Measurements from ENCODE around the gene DNAJB4. TPM values are rescaled to one million over a fixed set of nuclear protein-coding genes. Genes with fewer than 3 reads are reported as not detected.
A peak's percentile ranks its signal among the peaks of the same experiment; 100 is the strongest.

DNAJB4 gene
- total and polyA plus RNA-seq, 2 donors (not counting 3 experiments of a cell fraction or from before 2014, with no cell fraction given) = 30.4 to 136 TPM

DNA sequence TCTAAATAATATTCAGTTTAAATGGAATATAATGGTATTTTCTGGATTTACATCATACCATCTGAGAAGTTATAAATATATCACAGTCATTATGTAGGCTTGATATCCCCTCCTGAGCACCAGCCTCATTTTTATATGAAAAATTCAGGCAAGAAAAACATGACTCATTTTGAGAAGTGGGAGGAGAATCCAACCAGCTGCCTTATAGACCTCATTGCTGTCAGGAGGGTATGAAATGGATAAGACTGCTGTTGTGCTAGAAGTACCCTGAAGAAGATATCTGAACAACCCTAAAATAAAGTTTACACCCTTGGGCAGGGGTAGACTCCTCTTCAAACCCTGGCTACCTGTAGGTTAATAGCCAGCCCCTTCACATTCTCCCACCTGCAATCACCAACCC, 49.8 kb downstream of the DNAJB4 start:
- Histone ChIP-seq H3K9me3 (replicated peaks; ENCODE audit: control insufficient read depth, insufficient read depth, low read length) (no peaks in the 10 kb centered on the region), H3K4me1 (ENCODE audit: control insufficient read depth, extremely low read depth, insufficient read depth, low read length) (peaks cover 25% of the 10 kb centered on the region), H3K27ac (ENCODE audit: insufficient read depth, low read depth, low read length) (no peak overlapping the region), H3K4me3 (replicated peaks in 1 of 3; ENCODE audit: insufficient read depth in 1 of 3, low read depth in 1 of 3, low read length in 3 of 3) (no peak overlapping the region), H3K9me1 (replicated peaks; ENCODE audit: control insufficient read depth, extremely low read depth, insufficient read depth, low read length) (no peaks in the 10 kb centered on the region), H3K79me2 (ENCODE audit: control insufficient read depth, insufficient read depth, low read length) (no peaks in the 10 kb centered on the region), H3K36me3 (ENCODE audit: control insufficient read depth in 2 of 2, extremely low read depth in 1 of 2, insufficient read depth in 2 of 2, low read length in 2 of 2) (no peaks in the 10 kb centered on the region), H3K4me2 (ENCODE audit: insufficient read depth, low read length) (no peak overlapping the region), H3K27me3 (ENCODE audit: control insufficient read depth in 2 of 2, insufficient read depth in 2 of 2, low read length in 2 of 2) (no peaks in the 10 kb centered on the region), H3K9ac (replicated peaks; ENCODE audit: extremely low read depth, insufficient read depth, low read length) (no peak overlapping the region), H4K20me1 (replicated peaks; ENCODE audit: control insufficient read depth, extremely low read depth, insufficient read depth, low read length) (no peaks in the 10 kb centered on the region), H2AFZ (ENCODE audit: low read depth, low read length) (no peak overlapping the region)
- TF ChIP-seq FOS (IDR thresholded peaks at IDR 0.05; ENCODE audit: borderline replicate concordance, insufficient read depth, low read length) = peak; percentile 19
- no peak for TF ChIP-seq POLR2AphosphoS5 (IDR thresholded peaks at IDR 0.05; ENCODE audit: insufficient read depth, low read depth, low read length)
- CTCF ChIA-PET = interaction anchor here (1.4 to 1.9 kb wide), 3 partner anchors 16 to 60 kb away, joined by 3 to 10 read pairs (median 4); no protein-coding TSS in a partner anchor
- dilution Hi-C loops (cut with MboI; ENCODE audit: extremely low pct_ligation_motif_present, low sequenced_read_pairs) (no loop called here), intact Hi-C loops (cut with micrococcal nuclease) (no loop called here)
- DNase-seq (ENCODE audit: low read depth, low spot score) = peak; percentile 52
- POLR2A ChIA-PET = interaction anchor here (0.6 to 2.7 kb wide), 2 partner anchors 24 to 50 kb away, joined by 3 to 16 read pairs; partner anchors contain the start of gene DNAJB4
- no TSS peak for BruUV-seq (replicated peaks)
- FAIRE-seq = no peak

DNA sequence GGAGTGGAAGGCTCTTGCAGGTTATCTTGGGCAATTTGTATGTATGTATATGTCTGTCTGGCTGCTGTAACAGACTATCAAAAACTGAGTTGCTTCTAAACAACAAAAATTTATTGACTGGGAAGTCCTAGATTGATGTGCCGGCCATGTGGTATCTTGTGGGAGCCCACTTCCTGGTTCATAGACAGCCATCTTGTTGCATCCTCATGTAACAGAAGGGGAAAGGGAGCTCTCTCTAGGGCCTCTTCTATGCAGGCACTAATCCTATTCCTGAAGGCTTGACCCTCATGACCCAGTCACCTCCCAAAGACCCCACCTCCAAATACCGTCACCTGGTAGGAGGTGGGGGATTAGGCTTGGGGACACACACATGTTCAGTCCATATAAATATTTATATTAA, 50.2 kb downstream of the DNAJB4 start:
- H3K4me2 ChIP-seq (ENCODE audit: insufficient read depth, low read length) = no peak overlapping the region
- intact Hi-C loops (cut with micrococcal nuclease) = no loop called here

More for the DNA sequence above, 50.2 kb downstream of the DNAJB4 start:
- H3K9me1 ChIP-seq (replicated peaks; ENCODE audit: control insufficient read depth, extremely low read depth, insufficient read depth, low read length) = no peaks in the 10 kb centered on the region
- DNase-seq (ENCODE audit: low read depth, low spot score) (no peak), FAIRE-seq (no peak)
- H3K27me3 ChIP-seq (ENCODE audit: control insufficient read depth in 2 of 2, insufficient read depth in 2 of 2, low read length in 2 of 2) = no peaks in the 10 kb centered on the region
- H3K36me3 ChIP-seq (ENCODE audit: control insufficient read depth in 2 of 2, extremely low read depth in 1 of 2, insufficient read depth in 2 of 2, low read length in 2 of 2) = no peaks in the 10 kb centered on the region
- no peak overlapping the region for H3K9ac ChIP-seq (replicated peaks; ENCODE audit: extremely low read depth, insufficient read depth, low read length)
- TF ChIP-seq, protein P1, sequence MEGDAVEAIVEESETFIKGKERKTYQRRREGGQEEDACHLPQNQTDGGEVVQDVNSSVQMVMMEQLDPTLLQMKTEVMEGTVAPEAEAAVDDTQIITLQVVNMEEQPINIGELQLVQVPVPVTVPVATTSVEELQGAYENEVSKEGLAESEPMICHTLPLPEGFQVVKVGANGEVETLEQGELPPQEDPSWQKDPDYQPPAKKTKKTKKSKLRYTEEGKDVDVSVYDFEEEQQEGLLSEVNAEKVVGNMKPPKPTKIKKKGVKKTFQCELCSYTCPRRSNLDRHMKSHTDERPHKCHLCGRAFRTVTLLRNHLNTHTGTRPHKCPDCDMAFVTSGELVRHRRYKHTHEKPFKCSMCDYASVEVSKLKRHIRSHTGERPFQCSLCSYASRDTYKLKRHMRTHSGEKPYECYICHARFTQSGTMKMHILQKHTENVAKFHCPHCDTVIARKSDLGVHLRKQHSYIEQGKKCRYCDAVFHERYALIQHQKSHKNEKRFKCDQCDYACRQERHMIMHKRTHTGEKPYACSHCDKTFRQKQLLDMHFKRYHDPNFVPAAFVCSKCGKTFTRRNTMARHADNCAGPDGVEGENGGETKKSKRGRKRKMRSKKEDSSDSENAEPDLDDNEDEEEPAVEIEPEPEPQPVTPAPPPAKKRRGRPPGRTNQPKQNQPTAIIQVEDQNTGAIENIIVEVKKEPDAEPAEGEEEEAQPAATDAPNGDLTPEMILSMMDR (IDR thresholded peaks at IDR 0.05; ENCODE audit: extremely low read depth in 1 of 2, insufficient read depth in 1 of 2, low read depth in 1 of 2, low read length in 2 of 2) = no peak
- TF ChIP-seq MYC (IDR thresholded peaks at IDR 0.05; ENCODE audit: low read depth, low read length) (no peak), FOS (IDR thresholded peaks at IDR 0.05; ENCODE audit: borderline replicate concordance, insufficient read depth, low read length) (no peak), EZH2 (IDR thresholded peaks at IDR 0.05; ENCODE audit: borderline replicate concordance, low read depth, low read length, severe bottlenecking) (no peak), JUN (IDR thresholded peaks at IDR 0.05; ENCODE audit: borderline replicate concordance, insufficient read depth, insufficient read length, low read depth) (no peak), POLR2A (IDR thresholded peaks at IDR 0.05; ENCODE audit: low read depth, low read length) (no peak), GATA2 (IDR thresholded peaks at IDR 0.05; ENCODE audit: insufficient read depth, insufficient read length, low read depth, low read length) (no peak), POLR2AphosphoS5 (IDR thresholded peaks at IDR 0.05; ENCODE audit: insufficient read depth, low read depth, low read length) (no peak)
- TF ChIP-seq, protein P2, sequence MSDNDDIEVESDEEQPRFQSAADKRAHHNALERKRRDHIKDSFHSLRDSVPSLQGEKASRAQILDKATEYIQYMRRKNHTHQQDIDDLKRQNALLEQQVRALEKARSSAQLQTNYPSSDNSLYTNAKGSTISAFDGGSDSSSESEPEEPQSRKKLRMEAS (IDR thresholded peaks at IDR 0.05; ENCODE audit: insufficient read depth, insufficient read length) = no peak
- ChIA-PET CTCF (interaction anchor here (1.4 to 1.9 kb wide), 3 partner anchors 16 to 60 kb away, joined by 3 to 10 read pairs (median 4); no protein-coding TSS in a partner anchor), POLR2A (interaction anchor here (2.7 kb wide), 1 partner anchor 50 kb away, joined by 16 read pairs; the partner anchor contains the start of gene DNAJB4)
- H3K4me3 ChIP-seq (replicated peaks in 1 of 3; ENCODE audit: insufficient read depth in 1 of 3, low read depth in 1 of 3, low read length in 3 of 3) = no peak overlapping the region
- H3K27ac ChIP-seq (ENCODE audit: insufficient read depth, low read depth, low read length) = no peak overlapping the region
- BruUV-seq (replicated peaks) = no TSS peak
- H4K20me1 ChIP-seq (replicated peaks; ENCODE audit: control insufficient read depth, extremely low read depth, insufficient read depth, low read length) = no peaks in the 10 kb centered on the region
- peaks cover 25% of the 10 kb centered on the region for H3K4me1 ChIP-seq (ENCODE audit: control insufficient read depth, extremely low read depth, insufficient read depth, low read length)
- no peaks in the 10 kb centered on the region for H3K9me3 ChIP-seq (replicated peaks; ENCODE audit: control insufficient read depth, insufficient read depth, low read length)
- H2AFZ ChIP-seq (ENCODE audit: low read depth, low read length) = no peak overlapping the region
- dilution Hi-C loops (cut with MboI; ENCODE audit: extremely low pct_ligation_motif_present, low sequenced_read_pairs) = no loop called here
- H3K79me2 ChIP-seq (ENCODE audit: control insufficient read depth, insufficient read depth, low read length) = no peaks in the 10 kb centered on the region
